ENCODE data around the gene PC. TPM values are rescaled to one million over a fixed set of nuclear protein-coding genes. Genes with fewer than 3 reads are reported as not detected.

Gene PC
- total RNA-seq, 4 donors from 2014 or later = 7.3 to 22.5 (median 17.4) TPM

GRCh38 chr11:66882561-66883015 is 75.6 kb downstream of the PC start:
- H3K4me3 ChIP-seq (ENCODE audit: low read depth, poor library complexity, severe bottlenecking) = no peak overlapping the region
- intact Hi-C loops (cut with DNase I; ENCODE audit: low total_unique reads) = no loop called here
- 43 to 45% methylated on average over 12 to 14 of the region's 14 CpGs for WGBS, 2 donors
- TF ChIP-seq POLR2A (IDR thresholded peaks at IDR 0.05) (no peak), CTCF (IDR thresholded peaks at IDR 0.05) (no peak)
- DNase-seq (ENCODE audit: low spot score in 2 of 2) = no peak

- no peak for DNase-seq (ENCODE audit: low spot score in 2 of 2)
- no peak overlapping the region for H3K4me3 ChIP-seq (ENCODE audit: low read depth, poor library complexity, severe bottlenecking)
- TF ChIP-seq CTCF (IDR thresholded peaks at IDR 0.05) = no peak
- no peak for TF ChIP-seq POLR2A (IDR thresholded peaks at IDR 0.05)
- intact Hi-C loops (cut with DNase I; ENCODE audit: low total_unique reads) = no loop called here
- 76 to 77% methylated on average over 9 of the region's 9 CpGs for WGBS, 2 donors
Measured at GRCh38 chr11:66881927-66882452, 76.2 kb downstream of the PC start.

GRCh38 chr11:66881451-66881835 is 76.7 kb downstream of the PC start:
- no peak for DNase-seq (ENCODE audit: low spot score in 2 of 2)
- no peak overlapping the region for H3K4me3 ChIP-seq (ENCODE audit: low read depth, poor library complexity, severe bottlenecking)
- TF ChIP-seq CTCF (IDR thresholded peaks at IDR 0.05) (no peak), POLR2A (IDR thresholded peaks at IDR 0.05) (no peak)

GRCh38 chr11:66880496-66881450 is 77.4 kb downstream of the PC start:
- TF ChIP-seq POLR2A (IDR thresholded peaks at IDR 0.05) (no peak), CTCF (IDR thresholded peaks at IDR 0.05) (no peak)
- no peak overlapping the region for H3K4me3 ChIP-seq (ENCODE audit: low read depth, poor library complexity, severe bottlenecking)
- WGBS, 2 donors = 38 to 57% methylated on average over 14 of the region's 14 CpGs
- intact Hi-C loops (cut with DNase I; ENCODE audit: low total_unique reads) = no loop called here
- no peak for DNase-seq (ENCODE audit: low spot score in 2 of 2)

More at GRCh38 chr11:66881451-66881835, 76.7 kb downstream of the PC start:
- intact Hi-C loops (cut with DNase I; ENCODE audit: low total_unique reads) = no loop called here
- WGBS, 2 donors = 80 to 82% methylated on average over 8 to 10 of the region's 10 CpGs

DNA sequence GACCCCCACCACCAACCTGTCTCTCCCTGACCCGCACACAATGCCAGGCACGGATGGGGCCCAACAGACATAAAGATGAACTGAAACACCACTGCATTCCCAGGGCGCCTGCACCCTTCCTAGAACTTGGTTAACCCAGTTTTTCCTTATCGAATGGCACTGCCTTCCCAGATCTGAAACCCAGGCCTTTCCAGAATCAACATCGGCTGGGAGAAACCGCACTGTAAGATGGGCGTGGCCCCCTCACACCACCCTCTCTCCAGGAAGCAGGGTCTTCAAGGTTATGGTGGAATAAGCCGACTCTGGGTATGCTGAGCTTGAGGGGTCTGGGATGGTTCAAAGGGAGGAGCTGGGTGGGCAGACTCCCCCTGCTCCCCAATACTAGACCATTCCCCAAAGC is 78.2 kb downstream of the PC start:
- intact Hi-C loops (cut with DNase I; ENCODE audit: low total_unique reads) = no loop called here
- H3K4me3 ChIP-seq (ENCODE audit: low read depth, poor library complexity, severe bottlenecking) = no peak overlapping the region
- no peak for DNase-seq (ENCODE audit: low spot score in 2 of 2)
- 84 to 87% methylated on average over 8 of the region's 8 CpGs for WGBS, 2 donors
- TF ChIP-seq CTCF (IDR thresholded peaks at IDR 0.05) (no peak), POLR2A (IDR thresholded peaks at IDR 0.05) (no peak)

All from lower leg skin (tissue), 4 donors.